Measurements from ENCODE around the gene MRTO4.

Gene MRTO4

GRCh38 chr1:19251305-19252196 is at the start of gene MRTO4, which contains the start of gene EMC1:
MRTO4 (plus strand) TSS chr1:19251805; CDS start chr1:19251836, 31 bp downstream.
EMC1 (minus strand) TSS chr1:19251524; CDS start chr1:19251509, 15 bp downstream.
- H3K4me3 ChIP-seq (ENCODE audit: control insufficient read depth, low read depth, low read length) = peak within 1 kb of the TSS; percentile 92
- DNase-seq (ENCODE audit: low read depth) = no peak
- TF ChIP-seq CTCF (IDR thresholded peaks at IDR 0.05; ENCODE audit: control insufficient read depth, insufficient read depth, low read depth, low read length, missing control alignments) = no peak

- no peak for DNase-seq (ENCODE audit: low read depth)
- TF ChIP-seq CTCF (IDR thresholded peaks at IDR 0.05; ENCODE audit: control insufficient read depth, insufficient read depth, low read depth, low read length, missing control alignments) = no peak
- H3K4me3 ChIP-seq (ENCODE audit: control insufficient read depth, low read depth, low read length) = no peak overlapping the region
These were observed 49.2 kb upstream of the MRTO4 start for GRCh38 chr1:19202396-19202795.

GRCh38 chr1:19203440-19203839 is 48.2 kb upstream of the MRTO4 start:
- H3K4me3 ChIP-seq (ENCODE audit: control insufficient read depth, low read depth, low read length) = no peak overlapping the region
- no peak for TF ChIP-seq CTCF (IDR thresholded peaks at IDR 0.05; ENCODE audit: control insufficient read depth, insufficient read depth, low read depth, low read length, missing control alignments)
- peak; percentile 27 for DNase-seq (ENCODE audit: low read depth)

- no peak overlapping the region for H3K4me3 ChIP-seq (ENCODE audit: control insufficient read depth, low read depth, low read length)
- DNase-seq (ENCODE audit: low read depth) = no peak
- no peak for TF ChIP-seq CTCF (IDR thresholded peaks at IDR 0.05; ENCODE audit: control insufficient read depth, insufficient read depth, low read depth, low read length, missing control alignments)
These were observed 46.9 kb upstream of the MRTO4 start for GRCh38 chr1:19204446-19205266.

- no peak overlapping the region for H3K4me3 ChIP-seq (ENCODE audit: control insufficient read depth, low read depth, low read length)
- no peak for DNase-seq (ENCODE audit: low read depth)
- no peak for TF ChIP-seq CTCF (IDR thresholded peaks at IDR 0.05; ENCODE audit: control insufficient read depth, insufficient read depth, low read depth, low read length, missing control alignments)
These were observed 46.2 kb upstream of the MRTO4 start for GRCh38 chr1:19205403-19205802.

GRCh38 chr1:19205845-19206244 is 45.8 kb upstream of the MRTO4 start:
- DNase-seq (ENCODE audit: low read depth) = no peak
- no peak overlapping the region for H3K4me3 ChIP-seq (ENCODE audit: control insufficient read depth, low read depth, low read length)
- TF ChIP-seq CTCF (IDR thresholded peaks at IDR 0.05; ENCODE audit: control insufficient read depth, insufficient read depth, low read depth, low read length, missing control alignments) = no peak
